K562 (cell line): Measurements from ENCODE around the gene KCNB1. TPM values are rescaled to one million over a fixed set of nuclear protein-coding genes. Genes with fewer than 3 reads are reported as not detected.

ENCODE experiments used
- ARHGAP35 ChIP-seq: fragments of 450-650 bp; IDR thresholded peaks from 2 replicates; pipeline ENCODE4 v1.6.1; 2018; ENCODE audit not compliant: partially characterized antibody
- BHLHE40 ChIP-seq: IDR thresholded peaks from 2 replicates; pipeline ENCODE4 v1.6.1; 2011; ENCODE audit warnings: low read length, improper control_type of control experiment
- CC2D1A ChIP-seq: fragments of 450-650 bp; IDR thresholded peaks from 2 replicates; pipeline ENCODE4 v1.6.1; 2017; ENCODE audit warnings: mild to moderate bottlenecking
- FUS ChIP-seq: fragments of 200-400 bp; formaldehyde crosslinking; optimal IDR thresholded peaks from 2 replicates; pipeline ENCODE3; 2017; ENCODE audit warnings: low read depth, low read length
- GATA2 ChIP-seq: sonication (generic); formaldehyde crosslinking; IDR thresholded peaks from 2 replicates; pipeline ENCODE4 v1.4.0; 2020; ENCODE audit warnings: mild to moderate bottlenecking, missing genetic modification reagents
- JUN ChIP-seq, 2 experiments: sonication (generic) in 1 of 2; formaldehyde crosslinking in 1 of 2; IDR thresholded peaks; 2 replicates each; pipeline versions ENCODE4 v1.6.1 to v1.8.0; 2012 to 2022; ENCODE audit warnings: borderline replicate concordance in 2 of 2, mild to moderate bottlenecking in 2 of 2, improper control_type of control experiment in 1 of 2, low read depth in 1 of 2, low read length in 1 of 2, missing genetic modification reagents in 1 of 2
- JUNB ChIP-seq: fragments of 450-650 bp; formaldehyde crosslinking; conservative IDR thresholded peaks from 2 replicates; pipeline ENCODE4 v1.4.0; 2020; ENCODE audit warnings: mild to moderate bottlenecking
- MCM3 ChIP-seq: fragments of 450-650 bp; IDR thresholded peaks from 2 replicates; pipeline ENCODE4 v1.6.1; 2016
- MTA1 ChIP-seq: fragments of 450-650 bp; IDR thresholded peaks from 2 replicates; pipeline ENCODE4 v1.6.1; 2017; ENCODE audit warnings: borderline replicate concordance
- MTA2 ChIP-seq: fragments of 450-650 bp; IDR thresholded peaks from 2 replicates; pipeline ENCODE4 v1.6.1; 2016; ENCODE audit warnings: low read depth
- NR2F6 ChIP-seq: fragments of 450-650 bp; formaldehyde crosslinking; IDR thresholded peaks from 2 replicates; pipeline ENCODE4 v1.4.0; 2020; ENCODE audit warnings: mild to moderate bottlenecking
- RBM34 ChIP-seq: fragments of 200-400 bp; formaldehyde crosslinking; IDR thresholded peaks from 2 replicates; pipeline ENCODE4 v1.6.1; 2018; ENCODE audit warnings: low read length, borderline replicate concordance; ENCODE audit not compliant: insufficient read depth
- RBM39 ChIP-seq: fragments of 200-400 bp; formaldehyde crosslinking; optimal IDR thresholded peaks from 2 replicates; pipeline ENCODE3; 2018; ENCODE audit warnings: low read depth, low read length
- SNRNP70 ChIP-seq: fragments of 200-400 bp; formaldehyde crosslinking; optimal IDR thresholded peaks from 2 replicates; pipeline ENCODE3; 2017; ENCODE audit warnings: low read depth, low read length
- SP1 ChIP-seq: sonication (generic); formaldehyde crosslinking; IDR thresholded peaks from 2 replicates; pipeline ENCODE4 v1.8.1; 2022; ENCODE audit warnings: mild to moderate bottlenecking, missing genetic modification reagents
- STAT5A ChIP-seq: IDR thresholded peaks from 2 replicates; pipeline ENCODE4 v1.6.1; 2012; ENCODE audit warnings: low read length, inconsistent platforms, borderline replicate concordance
- ZNF184 ChIP-seq: sonication (generic); formaldehyde crosslinking; IDR thresholded peaks from 2 replicates; pipeline ENCODE4 v1.5.0; 2020; ENCODE audit warnings: missing genetic modification reagents
- ZNF445 ChIP-seq: fragments of 250-450 bp; sonication (Bioruptor Pico); IDR thresholded peaks from 2 replicates; pipeline ENCODE4 v1.4.0; 2020; ENCODE audit warnings: low read depth, mild to moderate bottlenecking, moderate library complexity
- polyA plus RNA-seq, 8 experiments: library from polyadenylated mRNA; depleted of rRNA in 4 of 8; stranded (reverse) in 5 of 8; unstranded in 3 of 8; fragments of >200 nt; fragmentation: Nextera tagmentation in 2 of 8; fragmentation: Illumina TruSeq in 1 of 8; extraction: Ambion mirVana in 2 of 8; extraction: Trizol in 1 of 8; gene quantifications; 2 replicates each; pipeline versions ENCODE4 v1.2.1 to v1.2.3, GENCODE V29; 2011 to 2014; ENCODE audit warnings: inconsistent platforms in 1 of 8, missing spikeins in 1 of 8
- total RNA-seq, 7 experiments: library from RNA; depleted of rRNA in 6 of 7; stranded (reverse); fragments of >200 nt in 6 of 7; fragmentation: Illumina TruSeq in 2 of 7; extraction: Trizol in 2 of 7; gene quantifications; 2 replicates each; pipeline versions ENCODE4 v1.2.1 to v1.2.3, GENCODE V29; 2011 to 2021; ENCODE audit warnings: low replicate concordance in 1 of 7
- TF ChIP-seq, protein P1 (sequence below): sonication (generic); formaldehyde crosslinking; IDR thresholded peaks from 2 replicates; pipeline ENCODE4 v1.8.0; 2022; ENCODE audit warnings: mild to moderate bottlenecking, missing genetic modification reagents, borderline replicate concordance
- TF ChIP-seq, protein P2 (sequence below), 3 experiments: fragments of 200-800 bp in 1 of 3; fragments of 250-450 bp in 1 of 3; fragments of 450-650 bp in 1 of 3; sonication (Bioruptor Pico) in 1 of 3; sonication (Bioruptor generic) in 1 of 3; formaldehyde crosslinking in 1 of 3; IDR thresholded peaks; 2 replicates each; pipeline versions ENCODE4 v1.6.1 to v1.8.0; 2016 to 2022; ENCODE audit warnings: mild to moderate bottlenecking in 2 of 3, missing genetic modification characterization in 2 of 3, missing compliant biosample characterization in 1 of 3, moderate library complexity in 1 of 3
- TF ChIP-seq, protein P3 (sequence below): IDR thresholded peaks from 3 replicates; pipeline ENCODE4 v1.6.1; 2011; ENCODE audit warnings: borderline replicate concordance, mild to moderate bottlenecking; ENCODE audit not compliant: insufficient read length, insufficient read depth
- TF ChIP-seq, protein P4 (sequence below), 2 experiments: fragments of 450-650 bp; IDR thresholded peaks; 2 replicates each; pipeline ENCODE4 v1.6.1; 2016

KCNB1 gene
- total and polyA plus RNA-seq, 9 of the 15 experiments (the other 6 are each of a cell fraction or from before 2014, with no cell fraction given), result 0.01 to 0.06 TPM; not detected in 7

DNA sequence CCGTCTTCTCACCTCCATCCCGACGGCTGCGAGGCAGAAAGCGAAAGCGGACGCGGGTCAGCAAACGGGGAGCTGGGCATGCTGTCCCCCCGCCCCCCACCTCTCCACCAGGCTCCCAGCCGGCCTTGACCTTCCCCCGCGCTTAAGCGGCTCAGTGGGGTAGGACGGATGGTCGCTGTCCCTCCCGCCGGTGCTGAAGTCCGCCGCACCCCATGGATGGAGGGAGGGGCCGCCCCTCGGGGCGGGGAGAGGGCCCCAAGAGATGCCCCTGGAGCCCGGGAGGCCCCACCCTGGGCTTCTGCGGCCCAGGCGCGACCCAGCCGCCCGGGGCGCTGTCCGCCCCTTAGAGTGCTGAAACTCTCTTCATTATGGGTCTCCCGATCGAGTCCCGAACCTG is at the start of gene KCNB1 (continued):
- TF ChIP-seq, protein P1, sequence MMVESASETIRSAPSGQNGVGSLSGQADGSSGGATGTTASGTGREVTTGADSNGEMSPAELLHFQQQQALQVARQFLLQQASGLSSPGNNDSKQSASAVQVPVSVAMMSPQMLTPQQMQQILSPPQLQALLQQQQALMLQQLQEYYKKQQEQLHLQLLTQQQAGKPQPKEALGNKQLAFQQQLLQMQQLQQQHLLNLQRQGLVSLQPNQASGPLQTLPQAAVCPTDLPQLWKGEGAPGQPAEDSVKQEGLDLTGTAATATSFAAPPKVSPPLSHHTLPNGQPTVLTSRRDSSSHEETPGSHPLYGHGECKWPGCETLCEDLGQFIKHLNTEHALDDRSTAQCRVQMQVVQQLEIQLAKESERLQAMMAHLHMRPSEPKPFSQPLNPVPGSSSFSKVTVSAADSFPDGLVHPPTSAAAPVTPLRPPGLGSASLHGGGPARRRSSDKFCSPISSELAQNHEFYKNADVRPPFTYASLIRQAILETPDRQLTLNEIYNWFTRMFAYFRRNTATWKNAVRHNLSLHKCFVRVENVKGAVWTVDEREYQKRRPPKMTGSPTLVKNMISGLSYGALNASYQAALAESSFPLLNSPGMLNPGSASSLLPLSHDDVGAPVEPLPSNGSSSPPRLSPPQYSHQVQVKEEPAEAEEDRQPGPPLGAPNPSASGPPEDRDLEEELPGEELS, result 0 out of 2 replicates have a peak, but pooled peaks have one; percentile 32
- TF ChIP-seq ARHGAP35 (no peak), SNRNP70 (no peak), RBM34 (no peak), FUS (no peak), ZNF445 (CRISPR knock-in tag) (no peak), MTA1 (no peak), SP1 (no peak), MTA2 (no peak), GATA2 (CRISPR knock-in tag) (no peak), JUNB (no peak), JUN (IDR thresholded peaks at IDR 0.05; ENCODE audit: borderline replicate concordance, low read depth, low read length) (no peak), JUN (CRISPR knock-in tag; IDR thresholded peaks at IDR 0.05; ENCODE audit: borderline replicate concordance) (no peak), MCM3 (no peak), CC2D1A (no peak), BHLHE40 (no peak), STAT5A (no peak), ZNF184 (CRISPR knock-in tag) (no peak), NR2F6 (CRISPR knock-in tag) (no peak), RBM39 (no peak)
- TF ChIP-seq, protein P2, sequence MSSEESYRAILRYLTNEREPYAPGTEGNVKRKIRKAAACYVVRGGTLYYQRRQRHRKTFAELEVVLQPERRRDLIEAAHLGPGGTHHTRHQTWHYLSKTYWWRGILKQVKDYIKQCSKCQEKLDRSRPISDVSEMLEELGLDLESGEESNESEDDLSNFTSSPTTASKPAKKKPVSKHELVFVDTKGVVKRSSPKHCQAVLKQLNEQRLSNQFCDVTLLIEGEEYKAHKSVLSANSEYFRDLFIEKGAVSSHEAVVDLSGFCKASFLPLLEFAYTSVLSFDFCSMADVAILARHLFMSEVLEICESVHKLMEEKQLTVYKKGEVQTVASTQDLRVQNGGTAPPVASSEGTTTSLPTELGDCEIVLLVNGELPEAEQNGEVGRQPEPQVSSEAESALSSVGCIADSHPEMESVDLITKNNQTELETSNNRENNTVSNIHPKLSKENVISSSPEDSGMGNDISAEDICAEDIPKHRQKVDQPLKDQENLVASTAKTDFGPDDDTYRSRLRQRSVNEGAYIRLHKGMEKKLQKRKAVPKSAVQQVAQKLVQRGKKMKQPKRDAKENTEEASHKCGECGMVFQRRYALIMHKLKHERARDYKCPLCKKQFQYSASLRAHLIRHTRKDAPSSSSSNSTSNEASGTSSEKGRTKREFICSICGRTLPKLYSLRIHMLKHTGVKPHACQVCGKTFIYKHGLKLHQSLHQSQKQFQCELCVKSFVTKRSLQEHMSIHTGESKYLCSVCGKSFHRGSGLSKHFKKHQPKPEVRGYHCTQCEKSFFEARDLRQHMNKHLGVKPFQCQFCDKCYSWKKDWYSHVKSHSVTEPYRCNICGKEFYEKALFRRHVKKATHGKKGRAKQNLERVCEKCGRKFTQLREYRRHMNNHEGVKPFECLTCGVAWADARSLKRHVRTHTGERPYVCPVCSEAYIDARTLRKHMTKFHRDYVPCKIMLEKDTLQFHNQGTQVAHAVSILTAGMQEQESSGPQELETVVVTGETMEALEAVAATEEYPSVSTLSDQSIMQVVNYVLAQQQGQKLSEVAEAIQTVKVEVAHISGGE (CRISPR knock-in tag; IDR thresholded peaks at IDR 0.05), result no peak
- TF ChIP-seq, protein P3, sequence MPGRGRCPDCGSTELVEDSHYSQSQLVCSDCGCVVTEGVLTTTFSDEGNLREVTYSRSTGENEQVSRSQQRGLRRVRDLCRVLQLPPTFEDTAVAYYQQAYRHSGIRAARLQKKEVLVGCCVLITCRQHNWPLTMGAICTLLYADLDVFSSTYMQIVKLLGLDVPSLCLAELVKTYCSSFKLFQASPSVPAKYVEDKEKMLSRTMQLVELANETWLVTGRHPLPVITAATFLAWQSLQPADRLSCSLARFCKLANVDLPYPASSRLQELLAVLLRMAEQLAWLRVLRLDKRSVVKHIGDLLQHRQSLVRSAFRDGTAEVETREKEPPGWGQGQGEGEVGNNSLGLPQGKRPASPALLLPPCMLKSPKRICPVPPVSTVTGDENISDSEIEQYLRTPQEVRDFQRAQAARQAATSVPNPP, result no peak
- TF ChIP-seq, protein P4, sequence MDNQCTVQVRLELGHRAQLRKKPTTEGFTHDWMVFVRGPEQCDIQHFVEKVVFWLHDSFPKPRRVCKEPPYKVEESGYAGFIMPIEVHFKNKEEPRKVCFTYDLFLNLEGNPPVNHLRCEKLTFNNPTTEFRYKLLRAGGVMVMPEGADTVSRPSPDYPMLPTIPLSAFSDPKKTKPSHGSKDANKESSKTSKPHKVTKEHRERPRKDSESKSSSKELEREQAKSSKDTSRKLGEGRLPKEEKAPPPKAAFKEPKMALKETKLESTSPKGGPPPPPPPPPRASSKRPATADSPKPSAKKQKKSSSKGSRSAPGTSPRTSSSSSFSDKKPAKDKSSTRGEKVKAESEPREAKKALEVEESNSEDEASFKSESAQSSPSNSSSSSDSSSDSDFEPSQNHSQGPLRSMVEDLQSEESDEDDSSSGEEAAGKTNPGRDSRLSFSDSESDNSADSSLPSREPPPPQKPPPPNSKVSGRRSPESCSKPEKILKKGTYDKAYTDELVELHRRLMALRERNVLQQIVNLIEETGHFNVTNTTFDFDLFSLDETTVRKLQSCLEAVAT (IDR thresholded peaks at IDR 0.05), result no peak
